ENCODE results near the gene ADCY6. TPM values are rescaled to one million over a fixed set of nuclear protein-coding genes. Genes with fewer than 3 reads are reported as not detected.

The ADCY6 gene
- total and polyA plus RNA-seq, 12 donors = 35.3 to 144 (median 121) TPM

- intact Hi-C loops (cut with DNase I) = no loop called here
- peak overlapping the region in 1 of 10 donors; percentile 56 for H3K27ac ChIP-seq
- peaks cover 6 to 58% (median 28%) of the 10 kb centered on the region in 9 donors for H3K4me1 ChIP-seq
These were observed 18.1 kb downstream of the ADCY6 start for GRCh38 chr12:48770756-48771155.

GRCh38 chr12:48768736-48769135 is 20.2 kb downstream of the ADCY6 start:
- peaks cover 6 to 61% (median 28%) of the 10 kb centered on the region in 9 donors for H3K4me1 ChIP-seq
- peaks cover 0 to 96% (median 53%) of the 10 kb centered on the region in 9 donors for H3K36me3 ChIP-seq
- no peak overlapping the region for H3K4me3 ChIP-seq
- WGBS, 2 donors = 90 to 91% methylated on average over 9 of the region's 9 CpGs
- no peak for TF ChIP-seq CTCF (IDR thresholded peaks at IDR 0.05)
- intact Hi-C loops (cut with DNase I) = no loop called here
- peak overlapping the region in 6 of 10 donors; percentile 31 to 77 (median 56) for H3K27ac ChIP-seq
- no peak for DNase-seq
- no peaks in the 10 kb centered on the region for H3K27me3 ChIP-seq
- peak in 1 of 8 donors; percentile 4 for ATAC-seq
- no peaks in the 10 kb centered on the region for H3K9me3 ChIP-seq

More at GRCh38 chr12:48770756-48771155, 18.1 kb downstream of the ADCY6 start:
- TF ChIP-seq CTCF (IDR thresholded peaks at IDR 0.05) = no peak
- Histone ChIP-seq H3K27me3 (no peaks in the 10 kb centered on the region), H3K9me3 (no peaks in the 10 kb centered on the region), H3K36me3 (peaks cover 0 to 100% (median 67%) of the 10 kb centered on the region in 9 donors), H3K4me3 (no peak overlapping the region)
- DNase-seq (no peak), ATAC-seq (no peak)
- 85 to 88% methylated on average over 10 of the region's 10 CpGs for WGBS, 2 donors

GRCh38 chr12:48768147-48768546 is 20.7 kb downstream of the ADCY6 start:
- Histone ChIP-seq H3K9me3 (no peaks in the 10 kb centered on the region), H3K27me3 (no peaks in the 10 kb centered on the region)

GRCh38 chr12:48767521-48767920 is 21.4 kb downstream of the ADCY6 start:
- DNase-seq = no peak
- peaks cover 6 to 57% (median 28%) of the 10 kb centered on the region in 9 donors for H3K4me1 ChIP-seq
- no peaks in the 10 kb centered on the region for H3K27me3 ChIP-seq
- peak overlapping the region in 6 of 10 donors; percentile 31 to 77 (median 56) for H3K27ac ChIP-seq
- no peaks in the 10 kb centered on the region for H3K9me3 ChIP-seq
- TF ChIP-seq CTCF (IDR thresholded peaks at IDR 0.05) = no peak
- WGBS, 2 donors = 52 to 56% methylated on average over 6 of the region's 6 CpGs
- H3K36me3 ChIP-seq = peaks cover 0 to 84% (median 41%) of the 10 kb centered on the region in 9 donors
- intact Hi-C loops (cut with DNase I) = no loop called here
- peak in 5 of 8 donors; percentile 8 to 19 (median 9) for ATAC-seq
- H3K4me3 ChIP-seq = no peak overlapping the region

More at GRCh38 chr12:48768147-48768546, 20.7 kb downstream of the ADCY6 start:
- ATAC-seq (no peak), DNase-seq (no peak)
- H3K4me1 ChIP-seq = peaks cover 6 to 61% (median 28%) of the 10 kb centered on the region in 9 donors
- peak overlapping the region in 7 of 10 donors; percentile 21 to 77 (median 49) for H3K27ac ChIP-seq
- WGBS, 2 donors = 49 to 65% methylated on average over 2 of the region's 2 CpGs
- no peak for TF ChIP-seq CTCF (IDR thresholded peaks at IDR 0.05)
- H3K36me3 ChIP-seq = peaks cover 0 to 91% (median 47%) of the 10 kb centered on the region in 9 donors
- intact Hi-C loops (cut with DNase I) = no loop called here
- H3K4me3 ChIP-seq = no peak overlapping the region
